ENCODE data around the gene CADPS. TPM values are rescaled to one million over a fixed set of nuclear protein-coding genes. Genes with fewer than 3 reads are reported as not detected.
A peak's percentile ranks its signal among the peaks of the same experiment; 100 is the strongest.

CADPS gene
- total and polyA plus RNA-seq, 2 of the 4 experiments (the other 2 are of a cell fraction) = not detected

GRCh38 chr3:62374341-62375218 lies 500.6 kb downstream of the CADPS start (continued):
- TF ChIP-seq BHLHE40 (IDR thresholded peaks at IDR 0.05; ENCODE audit: low read depth, low read length) = no peak
- no peak for TF ChIP-seq POLR2A (IDR thresholded peaks at IDR 0.05; ENCODE audit: low read depth, low read length)

- no peak for ATAC-seq (ENCODE audit: low read depth)
- H4K8ac ChIP-seq (ENCODE audit: low read depth in 2 of 2, low read length in 2 of 2) = no peak overlapping the region
- dilution Hi-C loops (cut with HindIII; ENCODE audit: low sequenced_read_pairs, unreplicated experiment) (no loop called here), in situ Hi-C loops (cut with MboI; ENCODE audit: low sequenced_read_pairs) (no loop called here), intact Hi-C loops (cut with micrococcal nuclease) (no loop called here)
- H3K23ac ChIP-seq (ENCODE audit: low read depth, low read length) = no peak overlapping the region
- WGBS, 2 experiments (ENCODE audit: extremely low coverage in 2 of 2, insufficient read length in 1 of 2) = 2% methylated on average over 24 of the region's 47 CpGs; no CpG with 5 or more reads in 1 of the 2 experiments
- H4K91ac ChIP-seq (ENCODE audit: insufficient read depth, low read depth, low read length) = no peak overlapping the region
- no peak overlapping the region for H3K4me3 ChIP-seq (ENCODE audit: insufficient read depth, low read depth, low read length)
- ChIA-PET CTCF (no interaction called here), POLR2A (ENCODE audit: unreplicated experiment) (no interaction called here)
- no peak overlapping the region for H2BK5ac ChIP-seq (ENCODE audit: low read depth, low read length, poor library complexity, severe bottlenecking)
- no peak overlapping the region for H2BK20ac ChIP-seq (ENCODE audit: low read depth, low read length)
- H4K5ac ChIP-seq (ENCODE audit: low read depth, low read length) = no peak overlapping the region
- H3K9me1 ChIP-seq (ENCODE audit: insufficient read depth, low read length) = no peaks in the 10 kb centered on the region
- H3K27ac ChIP-seq (ENCODE audit: insufficient read depth, low read length) = no peak overlapping the region
- no peak overlapping the region for H3K9ac ChIP-seq (ENCODE audit: low read depth, low read length)
- H3K18ac ChIP-seq (ENCODE audit: low read depth, low read length) = no peak overlapping the region
- H2AFZ ChIP-seq (replicated peaks; ENCODE audit: low read length, poor library complexity) = peak overlapping the region; percentile 26
- H3K4me2 ChIP-seq (ENCODE audit: low read depth, low read length) = peak overlapping the region; percentile 36; the same call in 1 of the 2 replicates
- no peak overlapping the region for H3K56ac ChIP-seq (ENCODE audit: extremely low read depth, insufficient read depth, low read length)
- peaks cover 3% of the 10 kb centered on the region for H3K9me3 ChIP-seq (ENCODE audit: control insufficient read depth, insufficient read depth, low read length)
- no TSS peak for BruUV-seq (replicated peaks)
- H3K27me3 ChIP-seq (ENCODE audit: control insufficient read depth, insufficient read depth, low read length) = peaks cover 93% of the 10 kb centered on the region
- no peak overlapping the region for H2BK15ac ChIP-seq (ENCODE audit: low read depth, low read length)
- no peak overlapping the region for H2BK120ac ChIP-seq (ENCODE audit: low read depth, low read length)
- TF ChIP-seq RAD21 (IDR thresholded peaks at IDR 0.05; ENCODE audit: low read length) = no peak
- TF ChIP-seq CEBPB (IDR thresholded peaks at IDR 0.05; ENCODE audit: low read depth, low read length) = no peak
- no peak for TF ChIP-seq MAZ (IDR thresholded peaks at IDR 0.05; ENCODE audit: borderline replicate concordance, low read depth, low read length)
- no peak for TF ChIP-seq MAFK (IDR thresholded peaks at IDR 0.05; ENCODE audit: low read depth, low read length)
- TF ChIP-seq ELK1 (IDR thresholded peaks at IDR 0.05; ENCODE audit: borderline replicate concordance, low read depth, low read length) = no peak
- no peak for TF ChIP-seq BHLHE40 (IDR thresholded peaks at IDR 0.05; ENCODE audit: low read depth, low read length)
- no peak for TF ChIP-seq RCOR1 (IDR thresholded peaks at IDR 0.05; ENCODE audit: insufficient replicate concordance, low read length)
- TF ChIP-seq POLR2A (IDR thresholded peaks at IDR 0.05; ENCODE audit: low read depth, low read length) = no peak
- TF ChIP-seq NFE2L2 (IDR thresholded peaks at IDR 0.05; ENCODE audit: low read depth, low read length) = no peak
- TF ChIP-seq RFX5 (IDR thresholded peaks at IDR 0.05; ENCODE audit: low read depth, low read length) = no peak
- TF ChIP-seq CHD1 (IDR thresholded peaks at IDR 0.05; ENCODE audit: low read depth, low read length) = no peak
- TF ChIP-seq MXI1 (IDR thresholded peaks at IDR 0.05; ENCODE audit: borderline replicate concordance, low read depth, low read length) = no peak
- DNase-seq = no peak
- H3K14ac ChIP-seq (replicated peaks; ENCODE audit: low read depth, low read length) = no peak overlapping the region
- no peaks in the 10 kb centered on the region for H3K4me1 ChIP-seq (ENCODE audit: control insufficient read depth, insufficient read depth, low read length)
- H3K36me3 ChIP-seq (ENCODE audit: control insufficient read depth, insufficient read depth, low read length) = no peaks in the 10 kb centered on the region
- H3K4ac ChIP-seq (ENCODE audit: low read depth, low read length) = no peak overlapping the region
- no peak overlapping the region for H2AK9ac ChIP-seq (replicated peaks; ENCODE audit: low read depth, low read length, poor library complexity)
- no peaks in the 10 kb centered on the region for H3K79me1 ChIP-seq (ENCODE audit: low read depth in 1 of 2, low read length in 2 of 2)
- H2AK5ac ChIP-seq (ENCODE audit: low read depth, low read length) = no peak overlapping the region
- no peaks in the 10 kb centered on the region; the same call in 1 of the 2 replicates for H4K20me1 ChIP-seq (ENCODE audit: insufficient read depth, low read length)
These were observed 501.4 kb downstream of the CADPS start for GRCh38 chr3:62373714-62374333.
